OCI-LY7 (cell line): ENCODE results near the gene TCAIM.

Experiments used
- EZH2phosphoT487 ChIP-seq: fragments of 200-600 bp; sonication (generic); IDR thresholded peaks from 2 replicates; pipeline ENCODE4 v1.6.1; 2018; ENCODE audit warnings: low read depth, borderline replicate concordance, mild to moderate bottlenecking, mixed run types, antibody characterized with exemption, low read length, moderate library complexity, mixed read lengths
- TF ChIP-seq, protein P1 (sequence below): fragments of 200-600 bp; sonication (generic); conservative IDR thresholded peaks from 2 replicates; pipeline ENCODE4 v1.5.1; 2014; ENCODE audit warnings: mild to moderate bottlenecking, antibody characterized with exemption, low read length, moderate library complexity, mixed read lengths

DNA sequence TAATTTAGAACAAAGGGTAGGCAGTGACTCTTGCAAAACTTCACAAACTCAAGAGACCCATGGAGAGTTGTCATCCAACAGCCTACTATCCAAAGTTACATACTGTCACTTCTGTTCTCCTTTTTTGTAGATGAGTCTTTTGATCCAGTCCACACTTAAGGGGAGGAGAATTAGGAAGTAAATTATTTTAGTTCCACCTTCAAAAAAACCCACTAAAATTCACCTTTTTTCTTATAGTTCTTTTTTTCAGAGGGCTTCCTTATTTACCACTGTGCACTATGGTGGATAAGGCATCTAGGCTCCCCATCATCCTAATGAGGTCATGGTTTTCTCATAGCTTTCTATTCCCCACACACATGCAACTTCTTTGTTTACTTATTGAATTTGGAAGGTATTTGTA is 8.6 kb upstream of the TCAIM start:
- TF ChIP-seq, protein P1, sequence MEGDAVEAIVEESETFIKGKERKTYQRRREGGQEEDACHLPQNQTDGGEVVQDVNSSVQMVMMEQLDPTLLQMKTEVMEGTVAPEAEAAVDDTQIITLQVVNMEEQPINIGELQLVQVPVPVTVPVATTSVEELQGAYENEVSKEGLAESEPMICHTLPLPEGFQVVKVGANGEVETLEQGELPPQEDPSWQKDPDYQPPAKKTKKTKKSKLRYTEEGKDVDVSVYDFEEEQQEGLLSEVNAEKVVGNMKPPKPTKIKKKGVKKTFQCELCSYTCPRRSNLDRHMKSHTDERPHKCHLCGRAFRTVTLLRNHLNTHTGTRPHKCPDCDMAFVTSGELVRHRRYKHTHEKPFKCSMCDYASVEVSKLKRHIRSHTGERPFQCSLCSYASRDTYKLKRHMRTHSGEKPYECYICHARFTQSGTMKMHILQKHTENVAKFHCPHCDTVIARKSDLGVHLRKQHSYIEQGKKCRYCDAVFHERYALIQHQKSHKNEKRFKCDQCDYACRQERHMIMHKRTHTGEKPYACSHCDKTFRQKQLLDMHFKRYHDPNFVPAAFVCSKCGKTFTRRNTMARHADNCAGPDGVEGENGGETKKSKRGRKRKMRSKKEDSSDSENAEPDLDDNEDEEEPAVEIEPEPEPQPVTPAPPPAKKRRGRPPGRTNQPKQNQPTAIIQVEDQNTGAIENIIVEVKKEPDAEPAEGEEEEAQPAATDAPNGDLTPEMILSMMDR, result no peak
- no peak for TF ChIP-seq EZH2phosphoT487
